KMS-11 (cell line): ENCODE results near the gene SIRT6.
"Not testable (repeated sequence)": the region's sequence is repeated elsewhere in the genome, so short reads cannot be mapped to it uniquely, and the experiment has no call there.

Experiments
- H2AFZ ChIP-seq: fragments of 200-600 bp; sonication (generic); 2 replicates; pipeline ENCODE4 v1.6.1; 2016; ENCODE audit warnings: antibody characterized with exemption, mixed run types, low read depth
- H3K27ac ChIP-seq: fragments of 200-600 bp; sonication (generic); 2 replicates; pipeline ENCODE4 v1.6.1; 2016; ENCODE audit warnings: mild to moderate bottlenecking, mixed run types
- H3K27me3 ChIP-seq: fragments of 200-600 bp; sonication (generic); 2 replicates; pipeline ENCODE4 v1.6.1; 2017; ENCODE audit warnings: mild to moderate bottlenecking, low read depth, mixed run types, moderate library complexity; ENCODE audit not compliant: insufficient read depth
- H3K36me3 ChIP-seq: fragments of 200-600 bp; sonication (generic); 2 replicates; pipeline ENCODE4 v1.6.1; 2017; ENCODE audit warnings: mild to moderate bottlenecking, mixed run types; ENCODE audit not compliant: insufficient read depth
- H3K4me1 ChIP-seq: fragments of 200-600 bp; sonication (generic); 2 replicates; pipeline ENCODE4 v1.6.1; 2016; ENCODE audit warnings: mild to moderate bottlenecking, low read depth, mixed run types; ENCODE audit not compliant: poor library complexity, severe bottlenecking
- H3K4me2 ChIP-seq: fragments of 200-600 bp; sonication (generic); 2 replicates; pipeline ENCODE4 v1.7.0; 2016; ENCODE audit warnings: mild to moderate bottlenecking, mixed run types
- H3K4me3 ChIP-seq: fragments of 200-600 bp; sonication (generic); IDR thresholded peaks from 2 replicates; pipeline ENCODE4 v1.6.1; 2017; ENCODE audit warnings: low read depth, low read length, mixed read lengths; ENCODE audit not compliant: insufficient read depth
- H3K79me2 ChIP-seq: fragments of 200-600 bp; sonication (generic); 2 replicates; pipeline ENCODE4 v1.6.1; 2016; ENCODE audit warnings: low read depth, mixed run types; ENCODE audit not compliant: insufficient read depth
- H3K9ac ChIP-seq: fragments of 200-600 bp; sonication (generic); 2 replicates; pipeline ENCODE4 v1.6.1; 2016; ENCODE audit warnings: mild to moderate bottlenecking, mixed run types
- H4K20me1 ChIP-seq: fragments of 200-600 bp; sonication (generic); 2 replicates; pipeline ENCODE4 v1.6.1; 2016; ENCODE audit warnings: mild to moderate bottlenecking, mixed run types; ENCODE audit not compliant: insufficient read depth
- CTCF ChIP-seq: fragments of 200-600 bp; sonication (generic); conservative IDR thresholded peaks from 2 replicates; pipeline ENCODE4 v1.6.1; 2017; ENCODE audit warnings: low read depth, mild to moderate bottlenecking, antibody characterized with exemption, low read length, moderate library complexity, mixed read lengths

The SIRT6 gene

GRCh38 chr19:4182084-4182810 is at the start of gene SIRT6, which contains the start of gene ANKRD24:
Gene SIRT6 (minus strand): TSS chr19:4182563. CDS start chr19:4182539, 24 bp downstream.
Gene ANKRD24 (plus strand): TSS chr19:4182689. CDS start chr19:4186426, 3,737 bp downstream.
- no peaks in the 10 kb centered on the region for H3K79me2 ChIP-seq
- no peaks in the 10 kb centered on the region for H3K36me3 ChIP-seq
- H3K27me3 ChIP-seq: peaks cover 4% of the 10 kb centered on the region; the same call in 1 of the 2 replicates
- H3K4me2 ChIP-seq: peak within 1 kb of the TSS; percentile 86
- H3K27ac ChIP-seq: no peak within 1 kb of the TSS
- peak within 1 kb of the TSS; percentile 65; the same call in 1 of the 2 replicates for H3K9ac ChIP-seq
- no peaks in the 10 kb centered on the region for H4K20me1 ChIP-seq
- peaks cover 10% of the 10 kb centered on the region for H3K4me1 ChIP-seq
- peak within 1 kb of the TSS; percentile 84 for H2AFZ ChIP-seq
- H3K4me3 ChIP-seq: no peak within 1 kb of the TSS
- no peak for TF ChIP-seq CTCF

GRCh38 chr19:4232139-4232538 is 49.8 kb upstream of the SIRT6 start:
- H3K27ac ChIP-seq, H3K4me2 ChIP-seq, H3K4me3 ChIP-seq, H3K79me2 ChIP-seq, H2AFZ ChIP-seq, H4K20me1 ChIP-seq, H3K36me3 ChIP-seq, H3K4me1 ChIP-seq, H3K9ac ChIP-seq: not testable (repeated sequence)
- H3K27me3 ChIP-seq: peaks cover 85% of the 10 kb centered on the region

GRCh38 chr19:4231521-4231920 is 49.2 kb upstream of the SIRT6 start:
- not testable (repeated sequence) for H3K4me2 ChIP-seq, H3K36me3 ChIP-seq, H4K20me1 ChIP-seq, H3K4me1 ChIP-seq, H3K4me3 ChIP-seq, H3K27ac ChIP-seq, H3K79me2 ChIP-seq, H3K9ac ChIP-seq, H2AFZ ChIP-seq
- H3K27me3 ChIP-seq: peaks cover 82% of the 10 kb centered on the region

GRCh38 chr19:4230237-4230636 is 47.9 kb upstream of the SIRT6 start:
- not testable (repeated sequence) for H4K20me1 ChIP-seq, H3K4me1 ChIP-seq, H3K9ac ChIP-seq, H3K4me3 ChIP-seq, H3K36me3 ChIP-seq, H2AFZ ChIP-seq, H3K27ac ChIP-seq, H3K4me2 ChIP-seq, H3K79me2 ChIP-seq
- peaks cover 86% of the 10 kb centered on the region for H3K27me3 ChIP-seq

GRCh38 chr19:4229179-4229931 is 47.0 kb upstream of the SIRT6 start, which contains the start of gene EBI3:
Gene EBI3 (plus strand): TSS chr19:4229523. CDS start chr19:4229551, 28 bp downstream.
- H3K79me2 ChIP-seq: no peaks in the 10 kb centered on the region
- no peak within 1 kb of the TSS for H3K9ac ChIP-seq
- H3K4me1 ChIP-seq: no peaks in the 10 kb centered on the region
- H3K4me3 ChIP-seq: no peak within 1 kb of the TSS
- no peak within 1 kb of the TSS for H3K4me2 ChIP-seq
- peaks cover 86% of the 10 kb centered on the region for H3K27me3 ChIP-seq
- no peaks in the 10 kb centered on the region for H4K20me1 ChIP-seq
- no peaks in the 10 kb centered on the region for H3K36me3 ChIP-seq
- H3K27ac ChIP-seq: no peak within 1 kb of the TSS
- no peak for TF ChIP-seq CTCF
- H2AFZ ChIP-seq: no peak within 1 kb of the TSS
